HepG2 (cell line): ENCODE data around the gene TRPV2. TPM values are rescaled to one million over a fixed set of nuclear protein-coding genes. Genes with fewer than 3 reads are reported as not detected.

Source experiments
- CBFB ChIP-seq: sonication (generic); formaldehyde crosslinking; IDR thresholded peaks from 2 replicates; pipeline ENCODE4 v1.4.0; 2020; ENCODE audit warnings: missing genetic modification reagents
- CSRNP2 ChIP-seq: sonication (generic); formaldehyde crosslinking; conservative IDR thresholded peaks from 2 replicates; pipeline ENCODE4 v1.8.0; 2022; ENCODE audit warnings: low read depth, missing genetic modification reagents
- EHMT2 ChIP-seq: fragments of 200-600 bp; sonication (generic); IDR thresholded peaks from 2 replicates; pipeline ENCODE4 v1.7.0; 2017; ENCODE audit warnings: antibody characterized with exemption, low read depth, low read length, borderline replicate concordance
- FOXK2 ChIP-seq: fragments of 450-650 bp; IDR thresholded peaks from 2 replicates; pipeline ENCODE4 v1.6.1; 2016
- IKZF5 ChIP-seq: IDR thresholded peaks from 2 replicates; pipeline ENCODE4 v1.6.1; 2018; ENCODE audit warnings: missing genetic modification reagents, mild to moderate bottlenecking, missing compliant biosample characterization
- JUND ChIP-seq: sonication (generic); formaldehyde crosslinking; IDR thresholded peaks from 2 replicates; pipeline ENCODE4 v1.8.0; 2022; ENCODE audit warnings: mild to moderate bottlenecking, missing genetic modification reagents
- PRDM15 ChIP-seq: sonication (generic); formaldehyde crosslinking; IDR thresholded peaks from 2 replicates; pipeline ENCODE4 v1.4.0; 2020; ENCODE audit warnings: missing genetic modification reagents
- RCOR2 ChIP-seq: IDR thresholded peaks from 2 replicates; pipeline ENCODE4 v1.6.1; 2016; ENCODE audit warnings: missing biosample characterization, missing genetic modification reagents
- SMAD1 ChIP-seq: sonication (generic); formaldehyde crosslinking; IDR thresholded peaks from 2 replicates; pipeline ENCODE4 v1.4.0; 2020; ENCODE audit warnings: missing genetic modification reagents, low read depth, mild to moderate bottlenecking, borderline replicate concordance
- XBP1 ChIP-seq: sonication (generic); formaldehyde crosslinking; IDR thresholded peaks from 2 replicates; pipeline ENCODE4 v1.5.0; 2020; ENCODE audit warnings: missing genetic modification reagents
- ZEB1 ChIP-seq: IDR thresholded peaks from 2 replicates; pipeline ENCODE4 v1.6.1; 2012; ENCODE audit warnings: mild to moderate bottlenecking, low read depth, inconsistent platforms; ENCODE audit not compliant: insufficient replicate concordance
- ZKSCAN8 ChIP-seq: IDR thresholded peaks from 2 replicates; pipeline ENCODE4 v1.6.1; 2016; ENCODE audit warnings: borderline replicate concordance, missing genetic modification reagents, missing compliant biosample characterization
- ZNF10 ChIP-seq: sonication (generic); formaldehyde crosslinking; IDR thresholded peaks from 2 replicates; pipeline ENCODE4 v1.4.0; 2020; ENCODE audit warnings: mild to moderate bottlenecking, low read depth, missing genetic modification reagents, borderline replicate concordance
- ZNF143 ChIP-seq: sonication (generic); formaldehyde crosslinking; IDR thresholded peaks from 2 replicates; pipeline ENCODE4 v1.4.0; 2020; ENCODE audit warnings: missing genetic modification reagents
- ZNF451 ChIP-seq: sonication (generic); formaldehyde crosslinking; IDR thresholded peaks from 2 replicates; pipeline ENCODE4 v1.5.0; 2020; ENCODE audit warnings: mild to moderate bottlenecking, missing genetic modification reagents
- ZNF597 ChIP-seq: sonication (generic); formaldehyde crosslinking; IDR thresholded peaks from 2 replicates; pipeline ENCODE4 v1.5.0; 2020; ENCODE audit warnings: missing genetic modification reagents
- ZNF639 ChIP-seq: conservative IDR thresholded peaks from 2 replicates; pipeline ENCODE4 v1.6.1; 2018; ENCODE audit warnings: missing genetic modification reagents
- ZNF678 ChIP-seq: sonication (generic); formaldehyde crosslinking; IDR thresholded peaks from 2 replicates; pipeline ENCODE4 v1.4.0; 2020; ENCODE audit warnings: mild to moderate bottlenecking, missing genetic modification reagents
- ZNF737 ChIP-seq: sonication (generic); formaldehyde crosslinking; IDR thresholded peaks from 2 replicates; pipeline ENCODE4 v1.5.0; 2020; ENCODE audit warnings: missing genetic modification reagents, mild to moderate bottlenecking, borderline replicate concordance
- ZSCAN30 ChIP-seq: sonication (generic); formaldehyde crosslinking; IDR thresholded peaks from 2 replicates; pipeline ENCODE4 v1.5.0; 2020; ENCODE audit warnings: mild to moderate bottlenecking, missing genetic modification reagents
- polyA plus RNA-seq, 8 experiments: library from polyadenylated mRNA; depleted of rRNA in 3 of 8; stranded (reverse) in 7 of 8; unstranded in 1 of 8; fragments of >200 nt; fragmentation: Illumina TruSeq in 4 of 8; extraction: Trizol in 4 of 8; gene quantifications; 2 replicates each; pipeline versions ENCODE4 v1.2.1 to v1.2.3, GENCODE V29; 2011 to 2016; ENCODE audit warnings: low read depth in 4 of 8, missing spikeins in 1 of 8, mixed read lengths in 1 of 8; ENCODE audit not compliant: insufficient read depth in 1 of 8
- total RNA-seq, 5 experiments: library from RNA; depleted of rRNA; stranded (reverse); fragments of >200 nt; fragmentation: Illumina TruSeq; extraction: Trizol; gene quantifications; 2 replicates each; pipeline ENCODE4 v1.2.3, GENCODE V29; 2016; ENCODE audit warnings: low read depth in 1 of 5

The TRPV2 gene
- total and polyA plus RNA-seq, 2 of the 13 experiments (the other 11 are each of a cell fraction or from before 2014, with no cell fraction given), result 13.6 to 21.3 TPM

GRCh38 chr17:16443511-16444257 lies 28.3 kb downstream of the TRPV2 start (continued):
- no peak for TF ChIP-seq CSRNP2 (CRISPR knock-in tag)
- no peak for TF ChIP-seq ZKSCAN8 (CRISPR knock-in tag)
- no peak for TF ChIP-seq ZEB1
- TF ChIP-seq ZNF451 (CRISPR knock-in tag), result no peak
- no peak for TF ChIP-seq ZNF597
- TF ChIP-seq ZNF678 (CRISPR knock-in tag), result no peak
- TF ChIP-seq ZNF143, result no peak; the same call in 1 of the 2 replicates
- no peak for TF ChIP-seq CBFB (CRISPR knock-in tag)
- no peak for TF ChIP-seq SMAD1 (CRISPR knock-in tag)
- TF ChIP-seq PRDM15 (CRISPR knock-in tag), result no peak
- TF ChIP-seq FOXK2, result no peak
- TF ChIP-seq IKZF5 (CRISPR knock-in tag), result no peak
- no peak for TF ChIP-seq RCOR2
- no peak for TF ChIP-seq XBP1 (CRISPR knock-in tag)
- no peak for TF ChIP-seq ZSCAN30 (CRISPR knock-in tag)
- no peak for TF ChIP-seq ZNF10
- TF ChIP-seq ZNF639 (CRISPR knock-in tag), result no peak
- TF ChIP-seq JUND (CRISPR knock-in tag), result no peak
- no peak for TF ChIP-seq EHMT2
- TF ChIP-seq ZNF737 (CRISPR knock-in tag), result no peak
